Neural progenitor cell (in vitro differentiated cells): ENCODE measurements around the gene VWA3B. TPM values are rescaled to one million over a fixed set of nuclear protein-coding genes. Genes with fewer than 3 reads are reported as not detected.

Experiments used
- DNase-seq: peaks from one replicate; pipeline ENCODE4 v3.0.0-alpha.2; 2016; ENCODE audit warnings: low spot score
- H2AFZ ChIP-seq: fragments of 200-600 bp; sonication (generic); replicated peaks from 2 replicates; pipeline ENCODE4 v1.6.1; 2016; ENCODE audit warnings: antibody characterized with exemption
- H3F3A ChIP-seq: fragments of 200-600 bp; sonication (generic); 2 replicates; pipeline ENCODE4 v1.6.1; 2016; ENCODE audit warnings: antibody characterized with exemption, low read depth
- H3K27ac ChIP-seq: fragments of 200-600 bp; sonication (generic); 2 replicates; pipeline ENCODE4 v1.5.1; 2016; ENCODE audit warnings: mild to moderate bottlenecking
- H3K27me3 ChIP-seq: fragments of 200-600 bp; sonication (generic); 2 replicates; pipeline ENCODE4 v1.6.1; 2016; ENCODE audit warnings: mild to moderate bottlenecking, moderate library complexity
- H3K36me3 ChIP-seq: fragments of 200-600 bp; sonication (generic); 2 replicates; pipeline ENCODE4 v1.5.1; 2016
- H3K4me1 ChIP-seq: fragments of 200-600 bp; sonication (generic); 2 replicates; pipeline ENCODE4 v1.6.1; 2016; ENCODE audit warnings: mixed run types
- H3K4me2 ChIP-seq: fragments of 200-600 bp; sonication (generic); 2 replicates; pipeline ENCODE4 v1.6.1; 2016
- H3K4me3 ChIP-seq: fragments of 200-600 bp; sonication (generic); 2 replicates; pipeline ENCODE4 v1.5.1; 2016
- H3K79me2 ChIP-seq: fragments of 200-600 bp; sonication (generic); 2 replicates; pipeline ENCODE4 v1.6.1; 2016; ENCODE audit warnings: low read depth
- H3K9ac ChIP-seq: fragments of 200-600 bp; sonication (generic); 2 replicates; pipeline ENCODE4 v1.6.1; 2016
- H3K9me3 ChIP-seq: fragments of 200-600 bp; sonication (generic); 2 replicates; pipeline ENCODE4 v1.5.1; 2016; ENCODE audit warnings: low read depth
- H4K20me1 ChIP-seq: fragments of 200-600 bp; sonication (generic); 2 replicates; pipeline ENCODE4 v1.6.1; 2016; ENCODE audit warnings: low read depth
- H3K27ac Mint-ChIP-seq: 3 replicates; pipeline ENCODE4 v1.8.0; 2021; ENCODE audit warnings: mixed read lengths
- H3K27me3 Mint-ChIP-seq: 2 replicates; pipeline ENCODE4 v1.8.0; 2022; ENCODE audit warnings: low read depth, mild to moderate bottlenecking, inconsistent platforms, moderate library complexity, mixed read lengths; ENCODE audit not compliant: insufficient read depth
- H3K36me3 Mint-ChIP-seq: 3 replicates; pipeline ENCODE4 v1.8.0; 2021; ENCODE audit warnings: mixed read lengths
- H3K4me1 Mint-ChIP-seq: 3 replicates; pipeline ENCODE4 v1.8.0; 2021; ENCODE audit warnings: mixed read lengths
- H3K4me3 Mint-ChIP-seq: 3 replicates; pipeline ENCODE4 v1.8.0; 2021; ENCODE audit warnings: mild to moderate bottlenecking, moderate library complexity, mixed read lengths
- H3K9me3 Mint-ChIP-seq: 3 replicates; pipeline ENCODE4 v1.8.0; 2020; ENCODE audit warnings: mixed read lengths
- CTCF ChIP-seq: fragments of 200-600 bp; sonication (generic); IDR thresholded peaks from 2 replicates; pipeline ENCODE4 v1.5.1; 2017; ENCODE audit warnings: antibody characterized with exemption, mild to moderate bottlenecking
- EZH2 ChIP-seq: fragments of 200-600 bp; sonication (generic); IDR thresholded peaks from 2 replicates; pipeline ENCODE4 v1.6.1; 2017; ENCODE audit warnings: antibody characterized with exemption, mild to moderate bottlenecking, moderate library complexity
- EZH2phosphoT487 ChIP-seq: fragments of 200-600 bp; sonication (generic); IDR thresholded peaks from 2 replicates; pipeline ENCODE4 v1.6.1; 2017; ENCODE audit warnings: antibody characterized with exemption
- total RNA-seq: library from RNA; depleted of rRNA; stranded (reverse); fragments of >200 nt; gene quantifications from 2 replicates; pipeline ENCODE4 v1.2.3, GENCODE V29; 2015; ENCODE audit warnings: low replicate concordance

The VWA3B gene
- total RNA-seq, 1 donor from 2014 or later: not detected

- Histone ChIP-seq H2AFZ (peak overlapping the region; percentile 20), H3K9ac (no peak overlapping the region), H3F3A (no peaks in the 10 kb centered on the region), H3K36me3 (no peaks in the 10 kb centered on the region), H3K9me3 (no peaks in the 10 kb centered on the region), H4K20me1 (no peaks in the 10 kb centered on the region), H3K79me2 (no peaks in the 10 kb centered on the region), H3K4me2 (no peak overlapping the region), H3K4me3 (no peak overlapping the region), H3K27ac (no peak overlapping the region), H3K4me1 (no peaks in the 10 kb centered on the region), H3K27me3 (no peaks in the 10 kb centered on the region)
- Mint-ChIP-seq H3K36me3 (no peaks in the 10 kb centered on the region), H3K27ac (peak overlapping the region; percentile 72), H3K27me3 (peaks cover 6% of the 10 kb centered on the region), H3K4me3 (no peak overlapping the region), H3K4me1 (peaks cover 30% of the 10 kb centered on the region), H3K9me3 (peaks cover 2% of the 10 kb centered on the region)
- no peak for TF ChIP-seq CTCF
- no peak for TF ChIP-seq EZH2
- no peak for TF ChIP-seq EZH2phosphoT487
- no peak for DNase-seq
These were observed 73.6 kb downstream of the VWA3B start for GRCh38 chr2:98160554-98160953.

- H4K20me1 ChIP-seq: no peaks in the 10 kb centered on the region
- DNase-seq: no peak
- H3K4me1 ChIP-seq: no peaks in the 10 kb centered on the region
- H3K27me3 ChIP-seq: no peaks in the 10 kb centered on the region
- no peaks in the 10 kb centered on the region for H3K9me3 ChIP-seq
- H3K4me3 ChIP-seq: no peak overlapping the region
- no peaks in the 10 kb centered on the region for H3K79me2 ChIP-seq
- Mint-ChIP-seq H3K36me3 (no peaks in the 10 kb centered on the region), H3K27me3 (peaks cover 6% of the 10 kb centered on the region), H3K4me3 (no peak overlapping the region), H3K9me3 (peaks cover under 1% of the 10 kb centered on the region), H3K4me1 (peaks cover 30% of the 10 kb centered on the region), H3K27ac (no peak overlapping the region)
- no peak overlapping the region for H3K9ac ChIP-seq
- no peak overlapping the region for H2AFZ ChIP-seq
- no peaks in the 10 kb centered on the region for H3F3A ChIP-seq
- no peak overlapping the region for H3K4me2 ChIP-seq
- H3K27ac ChIP-seq: no peak overlapping the region
- H3K36me3 ChIP-seq: no peaks in the 10 kb centered on the region
- TF ChIP-seq CTCF (no peak), EZH2phosphoT487 (no peak), EZH2 (no peak)
These were observed 74.2 kb downstream of the VWA3B start for GRCh38 chr2:98161186-98161585.

GRCh38 chr2:98164256-98164655, 77.3 kb downstream of the VWA3B start:
- H3K4me3 ChIP-seq: no peak overlapping the region
- Mint-ChIP-seq H3K9me3 (no peaks in the 10 kb centered on the region), H3K36me3 (no peaks in the 10 kb centered on the region), H3K4me1 (peaks cover 22% of the 10 kb centered on the region), H3K27me3 (peaks cover 6% of the 10 kb centered on the region), H3K4me3 (no peak overlapping the region), H3K27ac (no peak overlapping the region)
- no peak overlapping the region for H2AFZ ChIP-seq
- H3K9ac ChIP-seq: no peak overlapping the region
- no peaks in the 10 kb centered on the region for H4K20me1 ChIP-seq
- H3K79me2 ChIP-seq: no peaks in the 10 kb centered on the region
- TF ChIP-seq EZH2phosphoT487 (no peak), EZH2 (no peak), CTCF (no peak)
- H3K9me3 ChIP-seq: no peaks in the 10 kb centered on the region
- H3K4me1 ChIP-seq: no peaks in the 10 kb centered on the region
- H3K27ac ChIP-seq: no peak overlapping the region
- H3F3A ChIP-seq: no peaks in the 10 kb centered on the region
- no peaks in the 10 kb centered on the region for H3K36me3 ChIP-seq
- no peaks in the 10 kb centered on the region for H3K27me3 ChIP-seq
- no peak overlapping the region for H3K4me2 ChIP-seq
- DNase-seq: no peak
